Measurements from ENCODE around the gene GFAP.

The GFAP gene

DNA sequence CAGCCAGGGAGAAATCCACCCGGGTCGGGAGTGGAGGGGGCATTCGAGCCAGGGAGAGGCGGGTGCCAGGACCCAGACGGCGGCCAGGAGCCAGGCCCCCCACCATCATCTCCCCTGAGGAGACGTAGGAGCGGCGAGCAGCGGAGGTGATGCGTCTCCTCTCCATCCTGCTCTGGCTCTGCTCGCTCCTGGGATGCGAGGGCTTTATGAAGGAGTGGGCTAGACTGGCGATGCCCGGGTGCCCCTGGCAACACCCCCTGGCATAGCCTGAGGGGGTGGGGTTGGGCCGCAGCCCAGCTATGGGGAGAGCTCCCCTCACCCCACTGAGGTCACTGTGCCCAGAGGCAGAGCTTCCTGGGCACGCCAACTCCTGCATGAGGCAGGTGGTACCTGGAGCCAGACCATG, at the start of gene GFAP:
GFAP (minus strand) TSS at position 180 of the 406 bp plus-strand sequence; CDS start at position 166, 14 bp downstream.
- no peak within 1 kb of the TSS for H3K9ac ChIP-seq (ENCODE audit: insufficient read length)
- no peak within 1 kb of the TSS for H3K4me3 ChIP-seq
- no peak for DNase-seq (ENCODE audit: low read depth, low spot score)
- no peak for TF ChIP-seq FOXP2 (optimal IDR thresholded peaks at IDR 0.05; ENCODE audit: control extremely low read depth, extremely low read length, insufficient read depth)
- TF ChIP-seq EZH2 (IDR thresholded peaks at IDR 0.05) = no peak
- no peak for TF ChIP-seq POLR2AphosphoS5 (IDR thresholded peaks at IDR 0.05; ENCODE audit: borderline replicate concordance, low read depth, low read length)
- H3K9me3 ChIP-seq (ENCODE audit: low read depth, low read length) = no peaks in the 10 kb centered on the region
- H3K36me3 ChIP-seq (ENCODE audit: insufficient read depth, low read length) = no peaks in the 10 kb centered on the region
- no peak within 1 kb of the TSS for H3K27ac ChIP-seq

DNA sequence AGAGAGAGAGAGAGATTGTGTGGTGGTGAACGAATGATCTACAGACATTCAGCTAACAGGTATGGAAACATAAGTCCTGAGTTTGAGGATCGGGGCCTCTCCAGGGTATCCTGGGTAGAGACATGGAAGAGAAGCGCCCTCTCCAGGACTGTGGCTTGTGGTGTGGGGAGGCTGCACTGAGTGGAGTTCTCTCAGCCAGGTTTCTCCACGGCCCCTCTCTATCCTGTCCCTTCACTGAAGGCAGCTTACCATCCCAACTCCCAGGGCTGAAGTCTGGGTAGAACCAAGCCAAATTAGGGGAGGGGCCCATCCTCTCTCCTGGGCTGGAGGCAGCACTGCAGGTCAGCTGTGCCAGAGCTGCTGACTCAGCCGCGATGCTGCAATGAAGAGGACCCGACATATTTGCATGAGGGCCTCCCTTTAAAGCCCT, 46.6 kb upstream of the GFAP start:
- Histone ChIP-seq H3K4me3 (no peak overlapping the region), H3K27ac (no peak overlapping the region), H3K36me3 (ENCODE audit: insufficient read depth, low read length) (no peaks in the 10 kb centered on the region), H3K9me3 (ENCODE audit: low read depth, low read length) (no peaks in the 10 kb centered on the region), H3K9ac (ENCODE audit: insufficient read length) (no peak overlapping the region)
- TF ChIP-seq EZH2 (IDR thresholded peaks at IDR 0.05) = no peak
- no peak for TF ChIP-seq POLR2AphosphoS5 (IDR thresholded peaks at IDR 0.05; ENCODE audit: borderline replicate concordance, low read depth, low read length)
- TF ChIP-seq FOXP2 (optimal IDR thresholded peaks at IDR 0.05; ENCODE audit: control extremely low read depth, extremely low read length, insufficient read depth) = no peak
- DNase-seq (ENCODE audit: low read depth, low spot score) = no peak

- Histone ChIP-seq H3K4me3 (no peak overlapping the region), H3K27ac (no peak overlapping the region), H3K36me3 (ENCODE audit: insufficient read depth, low read length) (no peaks in the 10 kb centered on the region), H3K9me3 (ENCODE audit: low read depth, low read length) (no peaks in the 10 kb centered on the region), H3K9ac (ENCODE audit: insufficient read length) (no peak overlapping the region)
- DNase-seq (ENCODE audit: low read depth, low spot score) = no peak
- TF ChIP-seq EZH2 (IDR thresholded peaks at IDR 0.05) = no peak
- no peak for TF ChIP-seq POLR2AphosphoS5 (IDR thresholded peaks at IDR 0.05; ENCODE audit: borderline replicate concordance, low read depth, low read length)
- no peak for TF ChIP-seq FOXP2 (optimal IDR thresholded peaks at IDR 0.05; ENCODE audit: control extremely low read depth, extremely low read length, insufficient read depth)
Measured at GRCh38 chr17:44960691-44961090, 45.4 kb upstream of the GFAP start.

- H3K4me3 ChIP-seq = no peak overlapping the region
- H3K36me3 ChIP-seq (ENCODE audit: insufficient read depth, low read length) = no peaks in the 10 kb centered on the region
- H3K9me3 ChIP-seq (ENCODE audit: low read depth, low read length) = no peaks in the 10 kb centered on the region
- TF ChIP-seq FOXP2 (optimal IDR thresholded peaks at IDR 0.05; ENCODE audit: control extremely low read depth, extremely low read length, insufficient read depth) (no peak), EZH2 (IDR thresholded peaks at IDR 0.05) (no peak), POLR2AphosphoS5 (IDR thresholded peaks at IDR 0.05; ENCODE audit: borderline replicate concordance, low read depth, low read length) (no peak)
- DNase-seq (ENCODE audit: low read depth, low spot score) = no peak
- H3K9ac ChIP-seq (ENCODE audit: insufficient read length) = no peak overlapping the region
- no peak overlapping the region for H3K27ac ChIP-seq
Measured at GRCh38 chr17:44959821-44960531, 44.7 kb upstream of the GFAP start.

DNA sequence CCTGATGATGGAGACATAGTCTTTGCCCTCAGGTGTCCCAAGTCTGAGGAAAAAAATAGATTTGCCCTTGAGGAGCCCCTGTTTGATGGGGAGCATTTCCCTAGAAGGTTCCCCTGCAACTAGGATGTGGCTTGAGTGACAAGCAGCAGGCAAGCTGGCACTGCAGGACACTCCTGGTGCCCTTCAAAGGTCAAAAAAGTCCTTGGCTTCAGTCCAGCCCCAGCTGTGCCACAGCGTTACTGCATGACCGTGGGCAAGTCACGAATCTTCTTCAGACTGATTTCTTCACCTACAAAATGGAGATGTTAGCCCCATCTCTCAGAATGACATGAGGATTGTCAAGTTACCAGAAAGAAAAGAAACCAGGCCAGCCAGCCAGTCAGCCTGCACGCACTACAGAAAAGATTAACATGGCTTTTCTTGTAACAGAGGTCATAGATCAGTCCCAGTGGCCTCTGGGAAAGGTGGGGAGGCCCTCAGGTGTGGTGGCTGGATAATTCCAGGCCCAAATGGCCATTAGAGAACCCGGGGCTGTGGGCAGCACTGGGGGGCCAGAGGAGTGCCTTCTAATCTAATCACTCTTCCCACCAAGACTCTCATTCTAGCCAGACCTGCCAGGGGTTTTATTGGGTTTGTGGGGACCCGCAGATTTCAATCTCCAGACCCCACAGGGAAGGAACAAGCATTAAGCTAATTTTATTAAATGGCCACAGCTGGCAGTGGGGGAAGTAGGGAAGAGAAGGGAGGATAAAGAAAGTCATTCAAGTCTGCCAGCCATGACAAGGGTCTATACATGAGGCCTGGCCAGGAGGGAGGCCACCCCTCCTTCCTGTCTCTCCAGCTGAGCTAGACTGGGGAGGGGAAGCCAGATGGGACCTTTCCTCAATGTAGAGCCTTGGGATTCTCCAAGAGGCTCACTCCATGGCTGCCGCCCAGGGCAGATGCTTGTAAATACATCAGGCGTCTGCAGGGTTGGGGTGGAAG, 42.0 kb upstream of the GFAP start:
- Histone ChIP-seq H3K9me3 (ENCODE audit: low read depth, low read length) (no peaks in the 10 kb centered on the region), H3K9ac (ENCODE audit: insufficient read length) (no peak overlapping the region), H3K36me3 (ENCODE audit: insufficient read depth, low read length) (no peaks in the 10 kb centered on the region), H3K4me3 (no peak overlapping the region), H3K27ac (no peak overlapping the region)
- no peak for DNase-seq (ENCODE audit: low read depth, low spot score)
- TF ChIP-seq POLR2AphosphoS5 (IDR thresholded peaks at IDR 0.05; ENCODE audit: borderline replicate concordance, low read depth, low read length) (no peak), EZH2 (IDR thresholded peaks at IDR 0.05) (no peak), FOXP2 (optimal IDR thresholded peaks at IDR 0.05; ENCODE audit: control extremely low read depth, extremely low read length, insufficient read depth) (no peak)

DNA sequence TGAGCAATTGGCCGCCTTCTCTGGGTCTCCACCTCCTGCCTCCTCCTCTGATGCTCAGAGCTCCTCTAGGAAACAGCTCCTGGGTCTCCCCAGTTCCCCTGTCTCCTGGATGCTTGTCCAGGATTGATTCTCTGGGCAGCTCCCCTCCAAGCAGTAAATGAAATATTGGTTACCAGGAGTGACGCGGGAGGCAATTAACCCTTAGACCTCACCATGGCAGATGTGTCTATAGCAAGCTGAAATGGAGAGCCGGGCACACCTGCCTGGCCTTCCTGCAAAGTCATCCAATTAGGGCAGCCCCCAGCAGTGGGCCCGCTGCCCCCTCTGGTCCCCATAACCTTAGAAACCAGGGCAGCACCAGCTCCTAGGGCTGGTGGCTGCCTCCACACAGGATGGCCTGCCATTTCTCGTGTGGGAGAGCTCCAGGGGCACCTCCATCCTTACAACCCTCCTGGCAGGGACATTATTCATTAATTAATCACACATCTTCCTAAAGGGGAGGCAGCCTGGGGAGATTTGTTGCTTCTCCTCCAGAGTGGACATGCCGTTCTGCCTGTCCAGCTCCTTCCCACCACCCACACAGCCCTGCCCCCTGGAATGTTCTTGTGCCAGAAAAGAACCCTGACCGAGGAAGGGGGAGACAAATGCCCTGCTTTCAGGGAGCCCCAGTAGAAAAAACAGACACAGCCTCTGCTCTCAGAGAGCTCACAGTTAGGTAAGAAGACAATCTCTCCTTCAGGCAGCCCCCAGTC, 40.5 kb upstream of the GFAP start:
- Histone ChIP-seq H3K9ac (ENCODE audit: insufficient read length) (no peak overlapping the region), H3K36me3 (ENCODE audit: insufficient read depth, low read length) (no peaks in the 10 kb centered on the region), H3K4me3 (no peak overlapping the region), H3K9me3 (ENCODE audit: low read depth, low read length) (no peaks in the 10 kb centered on the region), H3K27ac (no peak overlapping the region)
- TF ChIP-seq POLR2AphosphoS5 (IDR thresholded peaks at IDR 0.05; ENCODE audit: borderline replicate concordance, low read depth, low read length) = no peak
- no peak for TF ChIP-seq EZH2 (IDR thresholded peaks at IDR 0.05)
- TF ChIP-seq FOXP2 (optimal IDR thresholded peaks at IDR 0.05; ENCODE audit: control extremely low read depth, extremely low read length, insufficient read depth) = no peak
- DNase-seq (ENCODE audit: low read depth, low spot score) = no peak

DNA sequence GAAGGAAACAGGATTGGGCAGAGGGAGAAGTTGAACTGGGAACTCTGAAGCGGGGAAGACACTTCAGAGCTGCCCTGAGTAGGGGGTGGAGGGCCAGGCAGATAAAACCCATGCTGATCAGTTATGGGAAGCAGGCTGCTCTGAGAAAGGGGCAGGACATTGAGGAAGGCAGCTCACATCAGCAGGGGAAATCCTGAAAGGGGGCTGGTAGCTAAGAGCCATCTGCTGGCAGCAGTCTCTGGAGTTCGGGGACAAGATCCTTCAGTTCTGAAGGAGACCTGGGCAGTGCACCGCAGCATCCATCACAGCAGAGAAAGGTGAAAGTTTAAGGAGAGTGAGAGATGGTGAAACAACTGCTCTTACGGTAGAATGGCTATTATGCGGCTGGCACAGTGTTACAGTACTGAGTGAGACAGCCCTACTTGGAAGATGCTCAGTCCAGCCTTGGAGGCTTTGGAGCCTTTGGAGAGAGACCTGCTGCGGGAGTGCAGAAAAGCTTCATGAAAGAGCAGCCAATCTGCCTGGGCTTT, 37.7 kb upstream of the GFAP start:
- no peak for DNase-seq (ENCODE audit: low read depth, low spot score)
- no peaks in the 10 kb centered on the region for H3K36me3 ChIP-seq (ENCODE audit: insufficient read depth, low read length)
- no peak overlapping the region for H3K9ac ChIP-seq (ENCODE audit: insufficient read length)
- H3K27ac ChIP-seq = no peak overlapping the region
- no peaks in the 10 kb centered on the region for H3K9me3 ChIP-seq (ENCODE audit: low read depth, low read length)
- no peak overlapping the region for H3K4me3 ChIP-seq
- no peak for TF ChIP-seq POLR2AphosphoS5 (IDR thresholded peaks at IDR 0.05; ENCODE audit: borderline replicate concordance, low read depth, low read length)
- no peak for TF ChIP-seq FOXP2 (optimal IDR thresholded peaks at IDR 0.05; ENCODE audit: control extremely low read depth, extremely low read length, insufficient read depth)
